Ectodermal cell (in vitro differentiated cells): Measurements from ENCODE around the gene JUNB.
A peak's percentile ranks its signal among the peaks of the same experiment; 100 is the strongest.

Experiments used
- H3K27ac ChIP-seq: 2 replicates; pipeline ENCODE4 v1.7.0; 2013; ENCODE audit warnings: mild to moderate bottlenecking, low read depth, low read length; ENCODE audit not compliant: insufficient read depth, poor library complexity, severe bottlenecking
- H3K27me3 ChIP-seq: 2 replicates; pipeline ENCODE4 v1.7.0; 2013; ENCODE audit warnings: mild to moderate bottlenecking, low read length; ENCODE audit not compliant: insufficient read depth, control insufficient read depth, poor library complexity, severe bottlenecking
- H3K36me3 ChIP-seq: one replicate; pipeline ENCODE4 v1.7.0; 2013; ENCODE audit warnings: low read length; ENCODE audit not compliant: control insufficient read depth, insufficient read depth
- H3K4me1 ChIP-seq: one replicate; pipeline ENCODE4 v1.7.0; 2013; ENCODE audit warnings: low read length; ENCODE audit not compliant: control insufficient read depth, insufficient read depth
- H3K4me3 ChIP-seq: 2 replicates; pipeline ENCODE4 v1.7.0; 2013; ENCODE audit warnings: low read depth, low read length, control low read depth; ENCODE audit not compliant: insufficient read depth
- H3K9me3 ChIP-seq: 2 replicates; pipeline ENCODE4 v1.7.0; 2013; ENCODE audit warnings: mild to moderate bottlenecking, low read length, moderate library complexity; ENCODE audit not compliant: control insufficient read depth
- WGBS, 2 experiments: methylation state at CpG; one replicate each; pipeline ENCODE4 v1.1.7; 2013; ENCODE audit warnings: missing lambda C conversion rate in 2 of 2; 5-methylcytosine and 5-hydroxymethylcytosine counted together

The JUNB gene

GRCh38 chr19:12788682-12789097 lies 2.6 kb upstream of the JUNB start:
- Histone ChIP-seq H3K9me3 (no peaks in the 10 kb centered on the region), H3K4me3 (peak overlapping the region; percentile 43), H3K27ac (peak overlapping the region; percentile 85), H3K27me3 (peaks cover 32% of the 10 kb centered on the region), H3K4me1 (peaks cover 24% of the 10 kb centered on the region), H3K36me3 (no peaks in the 10 kb centered on the region)
- 11 to 12% methylated on average over 12 of the region's 12 CpGs for WGBS, 2 experiments

- peaks cover 26% of the 10 kb centered on the region for H3K4me1 ChIP-seq
- H3K4me3 ChIP-seq = peak overlapping the region; percentile 43
- 5% methylated on average over 46 of the region's 46 CpGs for WGBS, 2 experiments
- H3K27ac ChIP-seq = peak overlapping the region; percentile 85
- H3K9me3 ChIP-seq = no peaks in the 10 kb centered on the region
- H3K27me3 ChIP-seq = peaks cover 38% of the 10 kb centered on the region
- no peaks in the 10 kb centered on the region for H3K36me3 ChIP-seq
Measured at GRCh38 chr19:12789098-12789903, 2.0 kb upstream of the JUNB start.

- 1% methylated on average over 56 of the region's 56 CpGs for WGBS, 2 experiments
- Histone ChIP-seq H3K4me1 (peaks cover 26% of the 10 kb centered on the region), H3K4me3 (peak overlapping the region; percentile 43), H3K36me3 (no peaks in the 10 kb centered on the region), H3K27ac (peak overlapping the region; percentile 6), H3K27me3 (peaks cover 42% of the 10 kb centered on the region), H3K9me3 (no peaks in the 10 kb centered on the region)
Measured at GRCh38 chr19:12789904-12790619, 1.2 kb upstream of the JUNB start.

- Histone ChIP-seq H3K27ac (no peak overlapping the region), H3K9me3 (no peaks in the 10 kb centered on the region)
- 4 to 5% methylated on average over 22 of the region's 22 CpGs for WGBS, 2 experiments
Measured at GRCh38 chr19:12790628-12791344, 500 bp upstream of the JUNB start.

GRCh38 chr19:12792051-12792852 lies 966 bp downstream of the JUNB start:
- 1 to 2% methylated on average over 84 of the region's 84 CpGs for WGBS, 2 experiments
- Histone ChIP-seq H3K27me3 (peaks cover 42% of the 10 kb centered on the region), H3K27ac (no peak overlapping the region), H3K36me3 (no peaks in the 10 kb centered on the region), H3K4me1 (peaks cover 26% of the 10 kb centered on the region), H3K4me3 (peak overlapping the region; percentile 54), H3K9me3 (no peaks in the 10 kb centered on the region)

More at GRCh38 chr19:12790628-12791344, 500 bp upstream of the JUNB start:
- Histone ChIP-seq H3K4me3 (peak overlapping the region; percentile 54), H3K27me3 (peaks cover 42% of the 10 kb centered on the region), H3K4me1 (peaks cover 26% of the 10 kb centered on the region), H3K36me3 (no peaks in the 10 kb centered on the region)

- Histone ChIP-seq H3K27me3 (peaks cover 42% of the 10 kb centered on the region), H3K4me1 (peaks cover 25% of the 10 kb centered on the region), H3K27ac (no peak overlapping the region), H3K4me3 (peak overlapping the region; percentile 54), H3K36me3 (no peaks in the 10 kb centered on the region), H3K9me3 (no peaks in the 10 kb centered on the region)
- WGBS, 2 experiments = 3% methylated on average over 20 to 21 of the region's 22 CpGs
Measured at GRCh38 chr19:12792853-12793289, 1.6 kb downstream of the JUNB start.

GRCh38 chr19:12793290-12794195 lies 2.3 kb downstream of the JUNB start:
- no peaks in the 10 kb centered on the region for H3K9me3 ChIP-seq

GRCh38 chr19:12794196-12794941 lies 3.1 kb downstream of the JUNB start:
- Histone ChIP-seq H3K36me3 (peaks cover 3% of the 10 kb centered on the region), H3K4me3 (peak overlapping the region; percentile 54), H3K27ac (no peak overlapping the region), H3K9me3 (no peaks in the 10 kb centered on the region), H3K4me1 (peaks cover 10% of the 10 kb centered on the region), H3K27me3 (peaks cover 42% of the 10 kb centered on the region)
- WGBS, 2 experiments = 75 to 84% methylated on average over 7 of the region's 7 CpGs

More at GRCh38 chr19:12793290-12794195, 2.3 kb downstream of the JUNB start:
- peaks cover 18% of the 10 kb centered on the region for H3K4me1 ChIP-seq
- no peak overlapping the region for H3K27ac ChIP-seq
- H3K36me3 ChIP-seq = no peaks in the 10 kb centered on the region
- WGBS, 2 experiments = 0 to 1% methylated on average over 81 of the region's 81 CpGs
- H3K27me3 ChIP-seq = peaks cover 42% of the 10 kb centered on the region
- peak overlapping the region; percentile 54 for H3K4me3 ChIP-seq
